Choroid plexus epithelial cell (primary cell): ENCODE measurements around the gene TULP4.
A peak's percentile ranks its signal among the peaks of the same experiment; 100 is the strongest.

ENCODE experiments used
- DNase-seq: peaks from one replicate; pipeline ENCODE4 v3.0.0-alpha.2; 2010; ENCODE audit warnings: low read depth
- H3K4me3 ChIP-seq: 2 replicates; pipeline ENCODE4 v1.5.1; 2011; ENCODE audit warnings: low read depth, mild to moderate bottlenecking, control low read depth, low read length, moderate library complexity
- TF ChIP-seq, protein P1 (sequence below): conservative IDR thresholded peaks from 2 replicates; pipeline ENCODE4 v1.5.1; 2011; ENCODE audit warnings: low read depth, mild to moderate bottlenecking, control low read depth, inconsistent platforms, low read length, moderate library complexity

Gene TULP4

GRCh38 chr6:158501360-158502262 lies 189.3 kb downstream of the TULP4 start:
- TF ChIP-seq, protein P1, sequence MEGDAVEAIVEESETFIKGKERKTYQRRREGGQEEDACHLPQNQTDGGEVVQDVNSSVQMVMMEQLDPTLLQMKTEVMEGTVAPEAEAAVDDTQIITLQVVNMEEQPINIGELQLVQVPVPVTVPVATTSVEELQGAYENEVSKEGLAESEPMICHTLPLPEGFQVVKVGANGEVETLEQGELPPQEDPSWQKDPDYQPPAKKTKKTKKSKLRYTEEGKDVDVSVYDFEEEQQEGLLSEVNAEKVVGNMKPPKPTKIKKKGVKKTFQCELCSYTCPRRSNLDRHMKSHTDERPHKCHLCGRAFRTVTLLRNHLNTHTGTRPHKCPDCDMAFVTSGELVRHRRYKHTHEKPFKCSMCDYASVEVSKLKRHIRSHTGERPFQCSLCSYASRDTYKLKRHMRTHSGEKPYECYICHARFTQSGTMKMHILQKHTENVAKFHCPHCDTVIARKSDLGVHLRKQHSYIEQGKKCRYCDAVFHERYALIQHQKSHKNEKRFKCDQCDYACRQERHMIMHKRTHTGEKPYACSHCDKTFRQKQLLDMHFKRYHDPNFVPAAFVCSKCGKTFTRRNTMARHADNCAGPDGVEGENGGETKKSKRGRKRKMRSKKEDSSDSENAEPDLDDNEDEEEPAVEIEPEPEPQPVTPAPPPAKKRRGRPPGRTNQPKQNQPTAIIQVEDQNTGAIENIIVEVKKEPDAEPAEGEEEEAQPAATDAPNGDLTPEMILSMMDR: no peak

DNA sequence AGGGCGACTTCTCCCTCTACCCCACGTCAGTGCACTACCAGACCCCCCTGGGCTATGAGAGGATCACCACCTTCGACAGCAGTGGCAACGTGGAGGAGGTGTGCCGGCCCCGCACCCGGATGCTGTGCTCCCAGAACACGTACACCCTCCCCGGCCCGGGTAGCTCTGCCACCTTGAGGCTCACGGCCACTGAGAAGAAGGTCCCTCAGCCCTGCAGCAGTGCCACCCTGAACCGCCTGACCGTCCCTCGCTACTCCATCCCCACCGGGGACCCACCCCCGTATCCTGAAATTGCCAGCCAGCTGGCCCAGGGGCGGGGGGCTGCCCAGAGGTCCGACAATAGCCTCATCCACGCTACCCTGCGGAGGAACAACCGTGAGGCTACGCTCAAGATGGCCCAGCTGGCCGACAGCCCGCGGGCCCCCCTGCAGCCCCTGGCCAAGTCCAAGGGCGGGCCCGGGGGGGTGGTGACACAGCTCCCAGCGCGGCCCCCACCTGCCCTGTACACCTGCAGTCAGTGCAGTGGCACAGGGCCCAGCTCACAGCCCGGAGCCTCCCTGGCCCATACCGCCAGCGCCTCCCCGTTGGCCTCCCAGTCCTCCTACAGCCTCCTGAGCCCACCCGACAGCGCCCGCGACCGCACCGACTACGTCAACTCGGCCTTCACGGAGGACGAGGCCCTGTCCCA lies 190.1 kb downstream of the TULP4 start:
- no peak for DNase-seq
- TF ChIP-seq, protein P1: no peak
- H3K4me3 ChIP-seq: no peak overlapping the region

More at GRCh38 chr6:158501360-158502262, 189.3 kb downstream of the TULP4 start:
- DNase-seq: no peak
- H3K4me3 ChIP-seq: no peak overlapping the region

DNA sequence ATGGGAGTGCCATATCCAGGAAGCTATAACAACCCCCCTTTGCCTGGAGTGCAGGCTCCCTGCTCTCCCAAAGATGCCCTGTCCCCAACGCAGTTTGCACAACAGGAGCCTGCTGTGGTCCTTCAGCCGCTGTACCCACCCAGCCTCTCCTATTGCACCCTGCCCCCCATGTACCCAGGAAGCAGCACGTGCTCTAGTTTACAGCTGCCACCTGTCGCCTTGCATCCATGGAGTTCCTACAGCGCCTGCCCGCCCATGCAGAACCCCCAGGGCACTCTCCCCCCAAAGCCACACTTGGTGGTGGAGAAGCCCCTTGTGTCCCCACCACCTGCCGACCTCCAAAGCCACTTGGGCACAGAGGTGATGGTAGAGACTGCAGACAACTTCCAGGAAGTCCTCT lies 191.0 kb downstream of the TULP4 start:
- no peak for DNase-seq
- TF ChIP-seq, protein P1: no peak
- H3K4me3 ChIP-seq: no peak overlapping the region

- no peak for DNase-seq
- H3K4me3 ChIP-seq: no peak overlapping the region
- TF ChIP-seq, protein P1: no peak
Observed at GRCh38 chr6:158503846-158504245, 191.6 kb downstream of the TULP4 start.

- no peak for DNase-seq
- no peak overlapping the region for H3K4me3 ChIP-seq
- TF ChIP-seq, protein P1: no peak
Observed at GRCh38 chr6:158505194-158505593, 192.9 kb downstream of the TULP4 start.

GRCh38 chr6:158506601-158507000 lies 194.3 kb downstream of the TULP4 start:
- peak; percentile 11 for DNase-seq
- H3K4me3 ChIP-seq: no peak overlapping the region
- TF ChIP-seq, protein P1: peak; percentile 38

DNA sequence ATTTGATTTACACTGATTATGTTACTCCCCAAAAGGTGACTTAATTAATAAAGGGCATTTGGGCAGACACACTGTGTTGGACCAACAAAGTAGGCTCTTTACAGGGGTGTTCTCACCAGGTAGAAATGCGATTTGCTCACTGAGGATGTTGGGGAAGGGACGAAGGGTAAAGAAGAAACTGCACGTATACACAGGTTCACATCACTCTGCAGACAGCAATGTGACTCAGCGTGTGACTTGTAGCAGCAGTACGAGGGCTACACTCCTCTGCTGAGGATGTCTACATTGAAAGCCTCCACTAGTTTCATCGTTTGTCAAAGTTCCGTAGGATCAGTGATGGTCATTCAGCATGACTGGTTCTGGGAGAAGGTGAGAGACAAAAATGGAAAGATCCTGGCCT lies 194.9 kb downstream of the TULP4 start:
- TF ChIP-seq, protein P1: no peak
- no peak for DNase-seq
- H3K4me3 ChIP-seq: no peak overlapping the region
